Measurements from ENCODE around the gene SBF2. TPM values are rescaled to one million over a fixed set of nuclear protein-coding genes. Genes with fewer than 3 reads are reported as not detected.

SBF2 gene
- total RNA-seq, 1 experiment from 2014 or later: 30.2 TPM

DNA sequence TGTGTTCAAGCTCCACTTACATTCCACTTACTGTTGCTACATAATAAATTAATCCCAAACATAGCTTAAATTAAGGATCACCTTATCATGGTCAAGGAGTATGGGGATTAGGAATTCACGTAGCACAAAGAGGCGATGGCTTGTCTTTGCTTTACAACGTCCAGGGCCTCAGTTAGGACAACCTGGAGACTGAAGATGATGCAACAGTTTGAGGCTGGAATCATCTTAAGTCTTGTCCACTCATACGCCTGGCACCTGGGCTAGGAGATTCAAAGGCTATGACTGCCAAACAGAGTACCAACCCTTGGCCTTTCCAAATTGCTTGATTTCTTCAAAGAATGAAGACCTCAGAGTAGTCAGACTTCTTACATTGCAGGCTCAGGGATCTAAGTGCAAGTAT, 149.1 kb downstream of the SBF2 start:
- Mint-ChIP-seq H3K36me3 (ENCODE audit: insufficient read depth in 1 of 3, low read depth in 3 of 3) (peaks cover 0 to 5% (median 3%) of the 10 kb centered on the region in 3 experiments; a peak in 5 of 7 replicates), H3K4me1 (peaks cover 7 to 12% of the 10 kb centered on the region in 2 experiments), H3K9me3 (peaks cover 3 to 7% of the 10 kb centered on the region in 2 experiments; a peak in 3 of 5 replicates), H3K27me3 (ENCODE audit: low read depth) (no peaks in the 10 kb centered on the region), H3K4me3 (no peak overlapping the region), H3K27ac (no peak overlapping the region; a peak in 1 of 7 replicates)
- Histone ChIP-seq H3K4me2 (ENCODE audit: insufficient read depth, insufficient read length, low read length) (no peak overlapping the region), H3K9ac (ENCODE audit: extremely low read depth, insufficient read length, low read length) (no peak overlapping the region), H3K14ac (ENCODE audit: insufficient read depth, low read length) (no peak overlapping the region), H2BK20ac (ENCODE audit: low read depth, low read length, poor library complexity, severe bottlenecking) (no peak overlapping the region), H4K91ac (ENCODE audit: insufficient read length, low read depth, low read length) (no peak overlapping the region), H3K23ac (ENCODE audit: insufficient read length, low read depth, low read length) (no peak overlapping the region), H3K23me2 (ENCODE audit: insufficient read length, low read depth, low read length, poor library complexity, severe bottlenecking) (no peaks in the 10 kb centered on the region), H3K56ac (ENCODE audit: insufficient read length, low read depth, low read length) (no peak overlapping the region), H2BK15ac (ENCODE audit: low read depth, low read length) (no peak overlapping the region), H2AK5ac (ENCODE audit: insufficient read length, low read length) (no peak overlapping the region), H4K8ac (replicated peaks; ENCODE audit: insufficient read length, low read depth, low read length) (no peak overlapping the region), H3T11ph (ENCODE audit: low read length) (no peak overlapping the region), H3K9me3 (ENCODE audit: control insufficient read depth, low read depth, low read length) (no peaks in the 10 kb centered on the region), H3K79me1 (ENCODE audit: insufficient read depth, low read depth, low read length, poor library complexity, severe bottlenecking) (no peaks in the 10 kb centered on the region), H2BK120ac (ENCODE audit: low read depth, low read length, poor library complexity, severe bottlenecking) (no peak overlapping the region), H3K79me2 (ENCODE audit: insufficient read depth, low read length) (no peaks in the 10 kb centered on the region), H4K5ac (ENCODE audit: insufficient read length, low read depth, low read length) (no peak overlapping the region), H3K27me3 (ENCODE audit: insufficient read depth, low read length) (no peaks in the 10 kb centered on the region), H3K4me1 (ENCODE audit: insufficient read depth, low read length) (no peaks in the 10 kb centered on the region), H3K27ac (ENCODE audit: insufficient read length, low read depth, low read length) (no peak overlapping the region), H4K20me1 (ENCODE audit: control insufficient read depth, insufficient read depth, insufficient read length) (no peaks in the 10 kb centered on the region), H3K4ac (ENCODE audit: low read depth, low read length) (no peak overlapping the region), H2BK5ac (ENCODE audit: insufficient read length, low read length) (no peak overlapping the region), H2BK12ac (ENCODE audit: insufficient read length, low read depth, low read length) (no peak overlapping the region), H2AFZ (ENCODE audit: low read length) (no peak overlapping the region), H3K18ac (ENCODE audit: insufficient read length, low read depth, low read length) (no peak overlapping the region)
- no CpG with 5 or more reads among the region's 4 CpGs for WGBS (ENCODE audit: extremely low coverage, insufficient read length, low lambda C conversion rate)
- TF ChIP-seq, protein P1, sequence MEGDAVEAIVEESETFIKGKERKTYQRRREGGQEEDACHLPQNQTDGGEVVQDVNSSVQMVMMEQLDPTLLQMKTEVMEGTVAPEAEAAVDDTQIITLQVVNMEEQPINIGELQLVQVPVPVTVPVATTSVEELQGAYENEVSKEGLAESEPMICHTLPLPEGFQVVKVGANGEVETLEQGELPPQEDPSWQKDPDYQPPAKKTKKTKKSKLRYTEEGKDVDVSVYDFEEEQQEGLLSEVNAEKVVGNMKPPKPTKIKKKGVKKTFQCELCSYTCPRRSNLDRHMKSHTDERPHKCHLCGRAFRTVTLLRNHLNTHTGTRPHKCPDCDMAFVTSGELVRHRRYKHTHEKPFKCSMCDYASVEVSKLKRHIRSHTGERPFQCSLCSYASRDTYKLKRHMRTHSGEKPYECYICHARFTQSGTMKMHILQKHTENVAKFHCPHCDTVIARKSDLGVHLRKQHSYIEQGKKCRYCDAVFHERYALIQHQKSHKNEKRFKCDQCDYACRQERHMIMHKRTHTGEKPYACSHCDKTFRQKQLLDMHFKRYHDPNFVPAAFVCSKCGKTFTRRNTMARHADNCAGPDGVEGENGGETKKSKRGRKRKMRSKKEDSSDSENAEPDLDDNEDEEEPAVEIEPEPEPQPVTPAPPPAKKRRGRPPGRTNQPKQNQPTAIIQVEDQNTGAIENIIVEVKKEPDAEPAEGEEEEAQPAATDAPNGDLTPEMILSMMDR (conservative IDR thresholded peaks at IDR 0.05): no peak
- DNase-seq: no peak

All from H9 (cell line).